Lung (tissue), 12 donors: ENCODE data around the gene NDFIP1. TPM values are rescaled to one million over a fixed set of nuclear protein-coding genes. Genes with fewer than 3 reads are reported as not detected.

Source experiments
- ATAC-seq: fragments of 200-7000 bp; cut with Tn5 transposase; one replicate; pipeline ENCODE4 v1.9.1; 2020; ENCODE audit warnings: moderate number of reproducible peaks; ENCODE audit not compliant: insufficient read depth, low FRiP score
- DNase-seq, 3 donors: peaks; one replicate each; pipeline ENCODE4 v3.0.0-alpha.2; 2013 to 2017
- H3K27ac ChIP-seq, 2 donors: one replicate each; pipeline ENCODE4 v1.5.1; 2013; ENCODE audit warnings: mild to moderate bottlenecking in 2 of 2, moderate library complexity in 2 of 2, control low read depth in 1 of 2, inconsistent platforms in 1 of 2, low read depth in 1 of 2, low read length in 1 of 2
- H3K27me3 ChIP-seq, 3 donors: one replicate each; pipeline ENCODE4 v1.5.1; 2013; ENCODE audit warnings: low read length in 2 of 3; ENCODE audit not compliant: control insufficient read depth in 3 of 3, insufficient read depth in 3 of 3
- H3K36me3 ChIP-seq, 4 donors: one replicate each; pipeline ENCODE4 v1.5.1; 2013; ENCODE audit warnings: low read length in 4 of 4, mild to moderate bottlenecking in 1 of 4, moderate library complexity in 1 of 4; ENCODE audit not compliant: control insufficient read depth in 4 of 4, insufficient read depth in 4 of 4
- H3K4me1 ChIP-seq, 5 donors: one replicate each; pipeline ENCODE4 v1.5.1; 2013; ENCODE audit warnings: low read length in 5 of 5, mild to moderate bottlenecking in 2 of 5, moderate library complexity in 1 of 5; ENCODE audit not compliant: control insufficient read depth in 5 of 5, insufficient read depth in 5 of 5
- H3K4me3 ChIP-seq: one replicate; pipeline ENCODE4 v1.5.1; 2013; ENCODE audit warnings: mild to moderate bottlenecking, control low read depth, moderate library complexity
- H3K9ac ChIP-seq, 2 donors: one replicate each; pipeline ENCODE4 v1.5.1; 2013; ENCODE audit warnings: low read length in 2 of 2, control low read depth in 1 of 2; ENCODE audit not compliant: insufficient read depth in 1 of 2
- H3K9me3 ChIP-seq, 4 donors: one replicate each; pipeline ENCODE4 v1.5.1; 2013; ENCODE audit warnings: low read length in 3 of 4, mild to moderate bottlenecking in 1 of 4, moderate library complexity in 1 of 4; ENCODE audit not compliant: control insufficient read depth in 4 of 4, insufficient read depth in 3 of 4
- WGBS, 2 donors: extraction: QIAGEN DNeasy Blood & Tissue Kit; methylation state at CpG; one replicate each; pipeline ENCODE4 v1.1.7; 2013; 5-methylcytosine and 5-hydroxymethylcytosine counted together
- polyA plus RNA-seq, 2 donors: library from polyadenylated mRNA; stranded (reverse); fragments of 200-250 nt; gene quantifications; one replicate each; pipeline ENCODE4 v1.2.1, GENCODE V29; 2013
- total RNA-seq, 2 donors: library from RNA; depleted of rRNA in 1 of 2; stranded (reverse); fragments of >200 nt in 1 of 2; gene quantifications; one replicate each; pipeline ENCODE4 v1.2.1, GENCODE V29; 2014 to 2021
- TF ChIP-seq, protein P1 (sequence below): IDR thresholded peaks from 2 replicates; pipeline ENCODE4 v1.5.1; 2012; ENCODE audit warnings: mild to moderate bottlenecking; ENCODE audit errors: control extremely low read depth, extremely low read depth
- donor health status: control.
- donor health status: control.
- donor health status: Bipolar disorder and iron deficiency.
- donor health status: healthy.
- donor health status: DM: yes; HTN: yes; CAD: no.

Gene NDFIP1
- total and polyA plus RNA-seq, 4 donors = 31.5 to 106 (median 68.4) TPM

DNA sequence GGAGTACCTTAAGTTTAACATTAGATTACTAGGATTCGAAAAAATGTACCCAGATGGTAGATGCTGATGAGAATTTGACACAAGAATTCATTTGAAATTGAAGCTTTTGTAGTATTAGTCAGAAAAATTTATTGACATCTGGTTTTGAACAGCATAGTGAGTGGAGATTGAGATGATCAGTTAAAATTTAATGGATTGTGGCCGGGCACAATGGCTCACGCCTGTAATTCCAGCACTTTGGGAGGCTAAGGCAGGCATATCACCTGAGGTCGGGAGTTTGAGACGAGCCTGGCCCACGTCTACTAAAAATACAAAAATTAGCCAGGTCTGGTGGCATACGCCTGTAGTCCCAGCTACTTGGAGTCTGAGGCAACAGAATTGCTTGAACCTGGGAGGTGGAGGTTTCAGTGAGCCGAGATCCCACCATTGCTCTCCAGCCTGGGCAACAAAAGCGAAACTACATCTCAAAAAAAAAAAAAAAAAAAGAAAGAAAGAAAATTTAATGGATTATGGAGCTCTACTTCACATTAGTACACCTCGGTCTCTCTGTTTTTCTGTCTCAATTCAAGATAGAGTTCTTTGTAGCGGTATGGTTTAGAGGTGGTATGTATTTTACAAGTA is 21.0 kb downstream of the NDFIP1 start:
- no peaks in the 10 kb centered on the region for H3K27me3 ChIP-seq
- TF ChIP-seq, protein P1, sequence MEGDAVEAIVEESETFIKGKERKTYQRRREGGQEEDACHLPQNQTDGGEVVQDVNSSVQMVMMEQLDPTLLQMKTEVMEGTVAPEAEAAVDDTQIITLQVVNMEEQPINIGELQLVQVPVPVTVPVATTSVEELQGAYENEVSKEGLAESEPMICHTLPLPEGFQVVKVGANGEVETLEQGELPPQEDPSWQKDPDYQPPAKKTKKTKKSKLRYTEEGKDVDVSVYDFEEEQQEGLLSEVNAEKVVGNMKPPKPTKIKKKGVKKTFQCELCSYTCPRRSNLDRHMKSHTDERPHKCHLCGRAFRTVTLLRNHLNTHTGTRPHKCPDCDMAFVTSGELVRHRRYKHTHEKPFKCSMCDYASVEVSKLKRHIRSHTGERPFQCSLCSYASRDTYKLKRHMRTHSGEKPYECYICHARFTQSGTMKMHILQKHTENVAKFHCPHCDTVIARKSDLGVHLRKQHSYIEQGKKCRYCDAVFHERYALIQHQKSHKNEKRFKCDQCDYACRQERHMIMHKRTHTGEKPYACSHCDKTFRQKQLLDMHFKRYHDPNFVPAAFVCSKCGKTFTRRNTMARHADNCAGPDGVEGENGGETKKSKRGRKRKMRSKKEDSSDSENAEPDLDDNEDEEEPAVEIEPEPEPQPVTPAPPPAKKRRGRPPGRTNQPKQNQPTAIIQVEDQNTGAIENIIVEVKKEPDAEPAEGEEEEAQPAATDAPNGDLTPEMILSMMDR = no peak
- H3K36me3 ChIP-seq = peaks cover 3 to 22% (median 12%) of the 10 kb centered on the region in 4 donors
- no peak overlapping the region for H3K4me3 ChIP-seq
- no peak overlapping the region for H3K27ac ChIP-seq
- no peak for ATAC-seq
- 85 to 86% methylated on average over 11 of the region's 11 CpGs for WGBS, 2 donors
- peaks cover 0 to 8% (median 0%) of the 10 kb centered on the region in 5 donors for H3K4me1 ChIP-seq
- DNase-seq = no peak
- H3K9me3 ChIP-seq = peaks cover 0 to 4% (median 0%) of the 10 kb centered on the region in 4 donors
- H3K9ac ChIP-seq = no peak overlapping the region

- WGBS, 2 donors = 94% methylated on average over 3 of the region's 3 CpGs
- Histone ChIP-seq H3K9ac (no peak overlapping the region), H3K9me3 (no peaks in the 10 kb centered on the region), H3K4me1 (peaks cover 0 to 8% (median 0%) of the 10 kb centered on the region in 5 donors), H3K36me3 (peaks cover 3 to 27% (median 15%) of the 10 kb centered on the region in 4 donors), H3K27me3 (no peaks in the 10 kb centered on the region), H3K27ac (no peak overlapping the region), H3K4me3 (no peak overlapping the region)
- ATAC-seq (no peak), DNase-seq (no peak)
- TF ChIP-seq, protein P1 = no peak
Measured at GRCh38 chr5:142131394-142131793, 22.8 kb downstream of the NDFIP1 start.

- TF ChIP-seq, protein P1 = no peak
- no peaks in the 10 kb centered on the region for H3K27me3 ChIP-seq
- 98% methylated on average over 3 of the region's 3 CpGs for WGBS, 2 donors
- no peak overlapping the region for H3K9ac ChIP-seq
- DNase-seq = no peak
- no peaks in the 10 kb centered on the region for H3K9me3 ChIP-seq
- H3K4me3 ChIP-seq = no peak overlapping the region
- no peak overlapping the region for H3K27ac ChIP-seq
- H3K4me1 ChIP-seq = peaks cover 0 to 8% (median 0%) of the 10 kb centered on the region in 5 donors
- peaks cover 8 to 32% (median 16%) of the 10 kb centered on the region in 4 donors for H3K36me3 ChIP-seq
- ATAC-seq = no peak
Measured at GRCh38 chr5:142132916-142133315, 24.3 kb downstream of the NDFIP1 start.
